Neural progenitor cell (in vitro differentiated cells): ENCODE data around the gene LMO1. TPM values are rescaled to one million over a fixed set of nuclear protein-coding genes. Genes with fewer than 3 reads are reported as not detected.

Source experiments
- DNase-seq: peaks from one replicate; pipeline ENCODE4 v3.0.0-alpha.2; 2016; ENCODE audit warnings: low spot score
- H2AFZ ChIP-seq: fragments of 200-600 bp; sonication (generic); replicated peaks from 2 replicates; pipeline ENCODE4 v1.6.1; 2016; ENCODE audit warnings: antibody characterized with exemption
- H3F3A ChIP-seq: fragments of 200-600 bp; sonication (generic); 2 replicates; pipeline ENCODE4 v1.6.1; 2016; ENCODE audit warnings: antibody characterized with exemption, low read depth
- H3K27ac ChIP-seq: fragments of 200-600 bp; sonication (generic); 2 replicates; pipeline ENCODE4 v1.5.1; 2016; ENCODE audit warnings: mild to moderate bottlenecking
- H3K27me3 ChIP-seq: fragments of 200-600 bp; sonication (generic); 2 replicates; pipeline ENCODE4 v1.6.1; 2016; ENCODE audit warnings: mild to moderate bottlenecking, moderate library complexity
- H3K36me3 ChIP-seq: fragments of 200-600 bp; sonication (generic); 2 replicates; pipeline ENCODE4 v1.5.1; 2016
- H3K4me1 ChIP-seq: fragments of 200-600 bp; sonication (generic); 2 replicates; pipeline ENCODE4 v1.6.1; 2016; ENCODE audit warnings: mixed run types
- H3K4me2 ChIP-seq: fragments of 200-600 bp; sonication (generic); 2 replicates; pipeline ENCODE4 v1.6.1; 2016
- H3K4me3 ChIP-seq: fragments of 200-600 bp; sonication (generic); 2 replicates; pipeline ENCODE4 v1.5.1; 2016
- H3K79me2 ChIP-seq: fragments of 200-600 bp; sonication (generic); 2 replicates; pipeline ENCODE4 v1.6.1; 2016; ENCODE audit warnings: low read depth
- H3K9ac ChIP-seq: fragments of 200-600 bp; sonication (generic); 2 replicates; pipeline ENCODE4 v1.6.1; 2016
- H3K9me3 ChIP-seq: fragments of 200-600 bp; sonication (generic); 2 replicates; pipeline ENCODE4 v1.5.1; 2016; ENCODE audit warnings: low read depth
- H4K20me1 ChIP-seq: fragments of 200-600 bp; sonication (generic); 2 replicates; pipeline ENCODE4 v1.6.1; 2016; ENCODE audit warnings: low read depth
- H3K27ac Mint-ChIP-seq: 3 replicates; pipeline ENCODE4 v1.8.0; 2021; ENCODE audit warnings: mixed read lengths
- H3K27me3 Mint-ChIP-seq: 2 replicates; pipeline ENCODE4 v1.8.0; 2022; ENCODE audit warnings: low read depth, mild to moderate bottlenecking, inconsistent platforms, moderate library complexity, mixed read lengths; ENCODE audit not compliant: insufficient read depth
- H3K36me3 Mint-ChIP-seq: 3 replicates; pipeline ENCODE4 v1.8.0; 2021; ENCODE audit warnings: mixed read lengths
- H3K4me1 Mint-ChIP-seq: 3 replicates; pipeline ENCODE4 v1.8.0; 2021; ENCODE audit warnings: mixed read lengths
- H3K4me3 Mint-ChIP-seq: 3 replicates; pipeline ENCODE4 v1.8.0; 2021; ENCODE audit warnings: mild to moderate bottlenecking, moderate library complexity, mixed read lengths
- H3K9me3 Mint-ChIP-seq: 3 replicates; pipeline ENCODE4 v1.8.0; 2020; ENCODE audit warnings: mixed read lengths
- EZH2 ChIP-seq: fragments of 200-600 bp; sonication (generic); IDR thresholded peaks from 2 replicates; pipeline ENCODE4 v1.6.1; 2017; ENCODE audit warnings: antibody characterized with exemption, mild to moderate bottlenecking, moderate library complexity
- EZH2phosphoT487 ChIP-seq: fragments of 200-600 bp; sonication (generic); IDR thresholded peaks from 2 replicates; pipeline ENCODE4 v1.6.1; 2017; ENCODE audit warnings: antibody characterized with exemption
- total RNA-seq: library from RNA; depleted of rRNA; stranded (reverse); fragments of >200 nt; gene quantifications from 2 replicates; pipeline ENCODE4 v1.2.3, GENCODE V29; 2015; ENCODE audit warnings: low replicate concordance
- TF ChIP-seq, protein P1 (sequence below): fragments of 200-600 bp; sonication (generic); IDR thresholded peaks from 2 replicates; pipeline ENCODE4 v1.5.1; 2017; ENCODE audit warnings: antibody characterized with exemption, mild to moderate bottlenecking

Gene LMO1
- total RNA-seq, 1 donor from 2014 or later = 2.9 TPM

DNA sequence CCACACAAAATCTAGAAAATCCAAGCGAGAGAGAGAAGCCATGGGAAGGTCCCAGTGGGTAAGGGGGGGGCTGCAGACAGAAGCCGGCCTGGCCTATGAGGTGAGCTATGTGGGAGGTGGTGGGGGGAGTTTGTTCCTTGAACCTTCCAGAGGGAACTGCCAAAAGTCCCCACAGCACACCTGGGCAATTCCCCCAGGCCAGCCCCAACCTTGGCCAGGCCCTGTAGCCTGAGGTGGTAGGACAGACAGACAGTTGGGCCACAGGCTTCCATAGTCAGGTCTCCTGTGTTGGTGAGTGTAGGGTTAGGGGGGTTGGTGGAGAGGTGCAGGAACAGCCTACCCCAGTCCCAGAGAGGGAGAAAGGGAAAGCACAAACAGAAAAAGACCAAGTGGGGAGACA, 39.0 kb downstream of the LMO1 start:
- H3K27me3 Mint-ChIP-seq = peaks cover 12% of the 10 kb centered on the region
- H4K20me1 ChIP-seq = no peaks in the 10 kb centered on the region
- H3K36me3 Mint-ChIP-seq = no peaks in the 10 kb centered on the region
- H3K9me3 Mint-ChIP-seq = no peaks in the 10 kb centered on the region
- no peak overlapping the region for H3K4me2 ChIP-seq
- no peak overlapping the region for H2AFZ ChIP-seq
- H3F3A ChIP-seq = peaks cover 26% of the 10 kb centered on the region
- peaks cover 22% of the 10 kb centered on the region for H3K4me1 Mint-ChIP-seq
- TF ChIP-seq, protein P1, sequence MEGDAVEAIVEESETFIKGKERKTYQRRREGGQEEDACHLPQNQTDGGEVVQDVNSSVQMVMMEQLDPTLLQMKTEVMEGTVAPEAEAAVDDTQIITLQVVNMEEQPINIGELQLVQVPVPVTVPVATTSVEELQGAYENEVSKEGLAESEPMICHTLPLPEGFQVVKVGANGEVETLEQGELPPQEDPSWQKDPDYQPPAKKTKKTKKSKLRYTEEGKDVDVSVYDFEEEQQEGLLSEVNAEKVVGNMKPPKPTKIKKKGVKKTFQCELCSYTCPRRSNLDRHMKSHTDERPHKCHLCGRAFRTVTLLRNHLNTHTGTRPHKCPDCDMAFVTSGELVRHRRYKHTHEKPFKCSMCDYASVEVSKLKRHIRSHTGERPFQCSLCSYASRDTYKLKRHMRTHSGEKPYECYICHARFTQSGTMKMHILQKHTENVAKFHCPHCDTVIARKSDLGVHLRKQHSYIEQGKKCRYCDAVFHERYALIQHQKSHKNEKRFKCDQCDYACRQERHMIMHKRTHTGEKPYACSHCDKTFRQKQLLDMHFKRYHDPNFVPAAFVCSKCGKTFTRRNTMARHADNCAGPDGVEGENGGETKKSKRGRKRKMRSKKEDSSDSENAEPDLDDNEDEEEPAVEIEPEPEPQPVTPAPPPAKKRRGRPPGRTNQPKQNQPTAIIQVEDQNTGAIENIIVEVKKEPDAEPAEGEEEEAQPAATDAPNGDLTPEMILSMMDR = no peak
- TF ChIP-seq EZH2phosphoT487 (no peak), EZH2 (no peak)
- no peak overlapping the region for H3K4me3 Mint-ChIP-seq
- H3K9ac ChIP-seq = no peak overlapping the region
- peaks cover 14% of the 10 kb centered on the region for H3K4me1 ChIP-seq
- H3K4me3 ChIP-seq = no peak overlapping the region
- H3K36me3 ChIP-seq = no peaks in the 10 kb centered on the region
- no peaks in the 10 kb centered on the region for H3K79me2 ChIP-seq
- no peak overlapping the region for H3K27ac ChIP-seq
- no peak for DNase-seq
- H3K27ac Mint-ChIP-seq = no peak overlapping the region
- no peaks in the 10 kb centered on the region for H3K27me3 ChIP-seq
- H3K9me3 ChIP-seq = no peaks in the 10 kb centered on the region

- H3K4me2 ChIP-seq = no peak overlapping the region
- Mint-ChIP-seq H3K36me3 (no peaks in the 10 kb centered on the region), H3K4me3 (no peak overlapping the region), H3K4me1 (peaks cover 25% of the 10 kb centered on the region), H3K9me3 (no peaks in the 10 kb centered on the region), H3K27me3 (peaks cover 12% of the 10 kb centered on the region), H3K27ac (no peak overlapping the region)
- no peaks in the 10 kb centered on the region for H4K20me1 ChIP-seq
- H3K4me3 ChIP-seq = no peak overlapping the region
- H3K36me3 ChIP-seq = no peaks in the 10 kb centered on the region
- no peak overlapping the region for H2AFZ ChIP-seq
- no peak overlapping the region for H3K9ac ChIP-seq
- H3K79me2 ChIP-seq = no peaks in the 10 kb centered on the region
- H3K27ac ChIP-seq = no peak overlapping the region
- no peaks in the 10 kb centered on the region for H3K27me3 ChIP-seq
- TF ChIP-seq EZH2phosphoT487 (no peak), EZH2 (no peak)
- TF ChIP-seq, protein P1 = no peak
- H3F3A ChIP-seq = peaks cover 26% of the 10 kb centered on the region
- peaks cover 12% of the 10 kb centered on the region for H3K4me1 ChIP-seq
- no peak for DNase-seq
- no peaks in the 10 kb centered on the region for H3K9me3 ChIP-seq
These were observed 39.5 kb downstream of the LMO1 start for GRCh38 chr11:8224161-8224591.

DNA sequence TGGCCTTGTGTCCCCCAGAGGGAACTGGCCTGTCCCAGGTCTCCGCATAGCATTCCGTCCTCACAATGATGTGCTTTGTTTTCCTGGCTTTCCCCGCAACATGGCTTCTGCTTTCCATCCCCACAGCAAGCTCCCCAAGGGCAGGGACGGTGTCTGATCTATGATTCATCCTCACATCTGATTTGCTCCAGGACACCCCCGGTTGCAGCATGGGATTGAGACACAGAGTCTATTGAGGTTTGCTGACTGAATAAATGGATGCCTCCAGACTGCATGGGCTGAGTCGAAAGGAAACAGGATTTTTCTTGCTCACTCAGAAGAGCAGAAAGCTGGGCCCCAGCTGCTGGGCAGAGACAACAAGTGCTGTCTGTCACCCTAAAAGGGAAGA, 40.2 kb downstream of the LMO1 start:
- Mint-ChIP-seq H3K36me3 (no peaks in the 10 kb centered on the region), H3K27me3 (peaks cover 14% of the 10 kb centered on the region), H3K9me3 (no peaks in the 10 kb centered on the region), H3K4me3 (no peak overlapping the region), H3K27ac (peak overlapping the region; percentile 10), H3K4me1 (peaks cover 23% of the 10 kb centered on the region)
- no peaks in the 10 kb centered on the region for H4K20me1 ChIP-seq
- H3K79me2 ChIP-seq = no peaks in the 10 kb centered on the region
- no peak overlapping the region for H3K27ac ChIP-seq
- H3F3A ChIP-seq = peaks cover 19% of the 10 kb centered on the region
- TF ChIP-seq EZH2 (no peak), EZH2phosphoT487 (no peak)
- TF ChIP-seq, protein P1 = no peak
- H3K9ac ChIP-seq = no peak overlapping the region
- DNase-seq = no peak
- peaks cover 6% of the 10 kb centered on the region for H3K4me1 ChIP-seq
- no peaks in the 10 kb centered on the region for H3K27me3 ChIP-seq
- H3K36me3 ChIP-seq = no peaks in the 10 kb centered on the region
- no peak overlapping the region for H2AFZ ChIP-seq
- H3K4me2 ChIP-seq = no peak overlapping the region
- no peak overlapping the region for H3K4me3 ChIP-seq
- no peaks in the 10 kb centered on the region for H3K9me3 ChIP-seq
